Liver (tissue), 3 donors: Measurements from ENCODE around the gene HOXA4.

Experiments used
- RAD21 ChIP-seq, 2 donors: IDR thresholded peaks; 2 replicates each; pipeline ENCODE4 v1.6.1; 2016; ENCODE audit warnings: antibody characterized with exemption in 2 of 2, mild to moderate bottlenecking in 2 of 2
- TF ChIP-seq, protein P1 (sequence below): fragments of 150-350 bp; IDR thresholded peaks from 2 replicates; pipeline ENCODE4 v1.5.1; 2017; ENCODE audit warnings: improper control_type of control experiment, low read depth, low read length; ENCODE audit not compliant: missing input control
- donor health status: healthy.
- donor health status: healthy.

DNA sequence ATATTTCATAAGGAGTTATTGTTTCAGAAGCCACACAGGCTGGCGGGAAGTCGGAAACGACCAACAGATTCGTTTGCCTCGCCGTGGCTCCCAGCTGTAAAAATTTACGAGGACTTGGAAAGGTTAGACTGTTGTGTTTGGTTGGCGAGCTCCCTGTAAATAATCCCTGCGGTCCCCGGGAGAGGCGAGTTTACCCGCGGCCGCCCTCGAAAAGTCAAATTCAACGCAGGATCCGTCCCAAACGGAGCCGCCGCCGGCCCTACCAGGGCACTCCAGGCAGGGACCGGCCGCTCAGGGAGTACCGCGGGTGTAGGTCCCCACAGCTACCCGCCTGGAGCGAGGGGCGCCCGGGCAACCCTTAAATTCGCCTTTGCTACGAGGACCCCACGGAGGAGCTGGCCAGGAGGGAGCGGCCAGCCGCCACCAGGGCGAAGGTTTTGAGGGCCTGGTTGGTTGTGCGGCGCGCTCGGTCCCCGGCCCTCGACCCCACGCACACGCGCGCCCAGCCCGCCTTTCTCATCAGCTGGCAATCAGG lies 35.5 kb upstream of the HOXA4 start:
- no peak for TF ChIP-seq RAD21 (IDR thresholded peaks at IDR 0.05)
- TF ChIP-seq, protein P1, sequence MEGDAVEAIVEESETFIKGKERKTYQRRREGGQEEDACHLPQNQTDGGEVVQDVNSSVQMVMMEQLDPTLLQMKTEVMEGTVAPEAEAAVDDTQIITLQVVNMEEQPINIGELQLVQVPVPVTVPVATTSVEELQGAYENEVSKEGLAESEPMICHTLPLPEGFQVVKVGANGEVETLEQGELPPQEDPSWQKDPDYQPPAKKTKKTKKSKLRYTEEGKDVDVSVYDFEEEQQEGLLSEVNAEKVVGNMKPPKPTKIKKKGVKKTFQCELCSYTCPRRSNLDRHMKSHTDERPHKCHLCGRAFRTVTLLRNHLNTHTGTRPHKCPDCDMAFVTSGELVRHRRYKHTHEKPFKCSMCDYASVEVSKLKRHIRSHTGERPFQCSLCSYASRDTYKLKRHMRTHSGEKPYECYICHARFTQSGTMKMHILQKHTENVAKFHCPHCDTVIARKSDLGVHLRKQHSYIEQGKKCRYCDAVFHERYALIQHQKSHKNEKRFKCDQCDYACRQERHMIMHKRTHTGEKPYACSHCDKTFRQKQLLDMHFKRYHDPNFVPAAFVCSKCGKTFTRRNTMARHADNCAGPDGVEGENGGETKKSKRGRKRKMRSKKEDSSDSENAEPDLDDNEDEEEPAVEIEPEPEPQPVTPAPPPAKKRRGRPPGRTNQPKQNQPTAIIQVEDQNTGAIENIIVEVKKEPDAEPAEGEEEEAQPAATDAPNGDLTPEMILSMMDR, result no peak
